ENCODE measurements around the gene FBLN7.

The FBLN7 gene

GRCh38 chr2:112140899-112141625 is 2.9 kb downstream of the FBLN7 start:
- no peak for DNase-seq (ENCODE audit: low spot score)

- no peak for DNase-seq (ENCODE audit: low spot score)
These were observed 3.4 kb downstream of the FBLN7 start for GRCh38 chr2:112141626-112142007.

GRCh38 chr2:112142525-112143078 is 4.4 kb downstream of the FBLN7 start:
- no peak for DNase-seq (ENCODE audit: low spot score)

GRCh38 chr2:112143150-112143549 is 5.0 kb downstream of the FBLN7 start:
- DNase-seq (ENCODE audit: low spot score) = no peak

- DNase-seq (ENCODE audit: low spot score) = no peak
These were observed 6.8 kb downstream of the FBLN7 start for GRCh38 chr2:112144966-112145365.

GRCh38 chr2:112147382-112148168 is 9.4 kb downstream of the FBLN7 start:
- peak; percentile 69 for DNase-seq (ENCODE audit: low spot score)

- DNase-seq (ENCODE audit: low spot score) = no peak
These were observed 10.3 kb downstream of the FBLN7 start for GRCh38 chr2:112148477-112148876.

- no peak for DNase-seq (ENCODE audit: low spot score)
These were observed 11.0 kb downstream of the FBLN7 start for GRCh38 chr2:112149194-112149593.

GRCh38 chr2:112149866-112150435 is 11.8 kb downstream of the FBLN7 start:
- no peak for DNase-seq (ENCODE audit: low spot score)

- no peak for DNase-seq (ENCODE audit: low spot score)
These were observed 12.3 kb downstream of the FBLN7 start for GRCh38 chr2:112150447-112150846.

GRCh38 chr2:112150851-112151250 is 12.7 kb downstream of the FBLN7 start:
- DNase-seq (ENCODE audit: low spot score) = no peak

- no peak for DNase-seq (ENCODE audit: low spot score)
These were observed 13.1 kb downstream of the FBLN7 start for GRCh38 chr2:112151271-112151670.

GRCh38 chr2:112151701-112152440 is 13.7 kb downstream of the FBLN7 start:
- no peak for DNase-seq (ENCODE audit: low spot score)

- DNase-seq (ENCODE audit: low spot score) = peak; percentile 33
These were observed 14.4 kb downstream of the FBLN7 start for GRCh38 chr2:112152476-112153178.

- peak; percentile 38 for DNase-seq (ENCODE audit: low spot score)
These were observed 14.9 kb downstream of the FBLN7 start for GRCh38 chr2:112153179-112153490.

GRCh38 chr2:112153501-112153900 is 15.3 kb downstream of the FBLN7 start:
- no peak for DNase-seq (ENCODE audit: low spot score)

- no peak for DNase-seq (ENCODE audit: low spot score)
These were observed 16.3 kb downstream of the FBLN7 start for GRCh38 chr2:112154246-112155117.

GRCh38 chr2:112155331-112156151 is 17.4 kb downstream of the FBLN7 start:
- no peak for DNase-seq (ENCODE audit: low spot score)

GRCh38 chr2:112156152-112156986 is 18.2 kb downstream of the FBLN7 start:
- DNase-seq (ENCODE audit: low spot score) = no peak
